CD4-positive, alpha-beta memory T cell (primary cell): ENCODE data around the gene MBNL3. TPM values are rescaled to one million over a fixed set of nuclear protein-coding genes. Genes with fewer than 3 reads are reported as not detected.

Source experiments
- CTCF ChIA-PET: fragments of 350-600 bp; sonication (Branson Sonifier 250); formaldehyde crosslinking; loops from one replicate; lab custom pipeline; 2021; ENCODE audit warnings: inconsistent platforms; ENCODE audit not compliant: partially characterized antibody; lab: Charles Lee
- POLR2A ChIA-PET: fragments of 350-600 bp; sonication (Branson Sonifier 250); formaldehyde crosslinking; loops from one replicate; lab custom pipeline; 2021; ENCODE audit not compliant: partially characterized antibody; lab: Charles Lee
- DNase-seq, 5 donors: peaks; one replicate each; pipeline versions ENCODE4 v3.0.0 to v3.0.0-alpha.2; 2020 to 2022; ENCODE audit warnings: mixed read lengths in 1 of 5
- H3K27ac ChIP-seq: one replicate; pipeline ENCODE4 v1.7.0; 2013; ENCODE audit warnings: low read depth, low read length
- H3K27me3 ChIP-seq: 2 replicates; pipeline ENCODE4 v1.7.0; 2013; ENCODE audit warnings: mild to moderate bottlenecking, low read length, moderate library complexity; ENCODE audit not compliant: insufficient read depth
- H3K36me3 ChIP-seq: 2 replicates; pipeline ENCODE4 v1.7.0; 2013; ENCODE audit warnings: mild to moderate bottlenecking, low read length, moderate library complexity; ENCODE audit not compliant: insufficient read depth
- H3K4me1 ChIP-seq: 2 replicates; pipeline ENCODE4 v1.7.0; 2013; ENCODE audit warnings: mild to moderate bottlenecking, low read length, moderate library complexity; ENCODE audit not compliant: insufficient read depth
- H3K4me3 ChIP-seq, 2 donors: one replicate each; pipeline ENCODE4 v1.7.0; 2013; ENCODE audit warnings: low read length in 2 of 2, mild to moderate bottlenecking in 1 of 2
- H3K9me3 ChIP-seq, 2 donors: one replicate each; pipeline ENCODE4 v1.7.0; 2013; ENCODE audit warnings: low read length in 2 of 2, control low read depth in 1 of 2; ENCODE audit not compliant: control insufficient read depth in 1 of 2
- H3K27ac Mint-ChIP-seq, 7 donors: one replicate each; pipeline ENCODE4 v1.8.0; 2020 to 2021; ENCODE audit warnings: mixed read lengths in 7 of 7, mild to moderate bottlenecking in 6 of 7, inconsistent platforms in 3 of 7, moderate library complexity in 3 of 7
- H3K27me3 Mint-ChIP-seq, 2 donors: one replicate each; pipeline ENCODE4 v1.8.0; 2020 to 2021; ENCODE audit warnings: mixed read lengths in 2 of 2
- H3K36me3 Mint-ChIP-seq, 2 donors: one replicate each; pipeline ENCODE4 v1.8.0; 2020 to 2021; ENCODE audit warnings: mixed read lengths in 2 of 2, inconsistent platforms in 1 of 2, mild to moderate bottlenecking in 1 of 2
- H3K4me1 Mint-ChIP-seq, 4 donors: one replicate each; pipeline ENCODE4 v1.8.0; 2020 to 2021; ENCODE audit warnings: mixed read lengths in 4 of 4, mild to moderate bottlenecking in 1 of 4
- H3K4me3 Mint-ChIP-seq, 8 donors: one replicate each; pipeline ENCODE4 v1.8.0; 2020 to 2021; ENCODE audit warnings: mixed read lengths in 8 of 8, mild to moderate bottlenecking in 7 of 8, moderate library complexity in 6 of 8, inconsistent platforms in 3 of 8
- H3K9me3 Mint-ChIP-seq, 8 donors: one replicate each; pipeline ENCODE4 v1.8.0; 2020 to 2021; ENCODE audit warnings: mixed read lengths in 8 of 8, mild to moderate bottlenecking in 5 of 8, inconsistent platforms in 3 of 8, moderate library complexity in 1 of 8
- intact Hi-C: fragments of 100-400 bp; cut with micrococcal nuclease; formaldehyde crosslinking; loops from one replicate; pipeline ENCODE4 v1.15.1; 2023
- polyA plus RNA-seq, 2 donors: library from polyadenylated mRNA; unstranded; fragments of 300-500 nt; fragmentation: Illumina TruSeq; gene quantifications; one replicate each; pipeline ENCODE4 v1.2.3, GENCODE V29; 2021
- total RNA-seq, 2 experiments: library from RNA; stranded (reverse); gene quantifications; one replicate each; pipeline ENCODE4 v1.2.3, GENCODE V29; 2021

MBNL3 gene
- total and polyA plus RNA-seq, 4 experiments from 2014 or later: 32.2 to 40.1 (median 38.1) TPM

GRCh38 chrX:132425744-132426318, 63.0 kb downstream of the MBNL3 start:
- no peaks in the 10 kb centered on the region for H3K9me3 Mint-ChIP-seq

GRCh38 chrX:132423323-132423722, 65.5 kb downstream of the MBNL3 start:
- H3K36me3 Mint-ChIP-seq: no peaks in the 10 kb centered on the region
- no peaks in the 10 kb centered on the region for H3K27me3 Mint-ChIP-seq
- H3K27me3 ChIP-seq: no peaks in the 10 kb centered on the region
- POLR2A ChIA-PET: no interaction called here
- H3K36me3 ChIP-seq: no peaks in the 10 kb centered on the region
- no peak overlapping the region for H3K27ac ChIP-seq
- no peaks in the 10 kb centered on the region for H3K9me3 Mint-ChIP-seq
- H3K4me1 Mint-ChIP-seq: peaks cover 3 to 7% (median 6%) of the 10 kb centered on the region in 4 donors
- no peak overlapping the region for H3K27ac Mint-ChIP-seq
- CTCF ChIA-PET: no interaction called here
- no peaks in the 10 kb centered on the region for H3K9me3 ChIP-seq
- no peak overlapping the region for H3K4me3 ChIP-seq
- H3K4me1 ChIP-seq: no peaks in the 10 kb centered on the region
- no peak overlapping the region for H3K4me3 Mint-ChIP-seq
- no peak for DNase-seq
- intact Hi-C loops: no loop called here

More at GRCh38 chrX:132425744-132426318, 63.0 kb downstream of the MBNL3 start:
- POLR2A ChIA-PET: interaction anchor here (0.6 kb wide), 1 partner anchor 228 kb away, joined by 3 read pairs; no protein-coding TSS in a partner anchor
- Histone ChIP-seq H3K4me3 (no peak overlapping the region), H3K27me3 (no peaks in the 10 kb centered on the region), H3K27ac (no peak overlapping the region), H3K36me3 (no peaks in the 10 kb centered on the region), H3K9me3 (no peaks in the 10 kb centered on the region), H3K4me1 (no peaks in the 10 kb centered on the region)
- H3K36me3 Mint-ChIP-seq: no peaks in the 10 kb centered on the region
- no peaks in the 10 kb centered on the region for H3K27me3 Mint-ChIP-seq
- no peak overlapping the region for H3K4me3 Mint-ChIP-seq
- no peak overlapping the region for H3K27ac Mint-ChIP-seq
- CTCF ChIA-PET: no interaction called here
- intact Hi-C loops: no loop called here
- no peak for DNase-seq
- peaks cover 5 to 7% (median 6%) of the 10 kb centered on the region in 4 donors for H3K4me1 Mint-ChIP-seq

GRCh38 chrX:132415012-132415411, 73.8 kb downstream of the MBNL3 start:
- Mint-ChIP-seq H3K36me3 (no peaks in the 10 kb centered on the region), H3K4me3 (no peak overlapping the region), H3K4me1 (peaks cover 0 to 3% (median 0%) of the 10 kb centered on the region in 4 donors), H3K27ac (no peak overlapping the region), H3K27me3 (no peaks in the 10 kb centered on the region), H3K9me3 (no peaks in the 10 kb centered on the region)
- Histone ChIP-seq H3K9me3 (no peaks in the 10 kb centered on the region), H3K27ac (no peak overlapping the region), H3K4me3 (no peak overlapping the region), H3K4me1 (no peaks in the 10 kb centered on the region), H3K27me3 (no peaks in the 10 kb centered on the region), H3K36me3 (no peaks in the 10 kb centered on the region)
- ChIA-PET CTCF (no interaction called here), POLR2A (no interaction called here)
- no peak for DNase-seq
- intact Hi-C loops: no loop called here

- POLR2A ChIA-PET: no interaction called here
- Histone ChIP-seq H3K9me3 (no peaks in the 10 kb centered on the region), H3K4me3 (no peak overlapping the region), H3K27ac (no peak overlapping the region), H3K4me1 (no peaks in the 10 kb centered on the region), H3K36me3 (no peaks in the 10 kb centered on the region), H3K27me3 (no peaks in the 10 kb centered on the region)
- DNase-seq: no peak
- Mint-ChIP-seq H3K27me3 (no peaks in the 10 kb centered on the region), H3K27ac (no peak overlapping the region), H3K4me3 (no peak overlapping the region), H3K4me1 (peaks cover 0 to 4% (median 1%) of the 10 kb centered on the region in 4 donors), H3K9me3 (no peaks in the 10 kb centered on the region), H3K36me3 (no peaks in the 10 kb centered on the region)
- CTCF ChIA-PET: no interaction called here
- intact Hi-C loops: no loop called here
These were observed 74.4 kb downstream of the MBNL3 start for GRCh38 chrX:132414404-132414803.

GRCh38 chrX:132413459-132413858, 75.4 kb downstream of the MBNL3 start:
- Histone ChIP-seq H3K27me3 (no peaks in the 10 kb centered on the region), H3K36me3 (no peaks in the 10 kb centered on the region), H3K4me1 (no peaks in the 10 kb centered on the region), H3K4me3 (no peak overlapping the region), H3K27ac (no peak overlapping the region), H3K9me3 (no peaks in the 10 kb centered on the region)
- DNase-seq: no peak
- intact Hi-C loops: no loop called here
- CTCF ChIA-PET: no interaction called here
- H3K4me1 Mint-ChIP-seq: peaks cover 0 to 4% (median 2%) of the 10 kb centered on the region in 4 donors
- no peaks in the 10 kb centered on the region for H3K36me3 Mint-ChIP-seq
- H3K9me3 Mint-ChIP-seq: no peaks in the 10 kb centered on the region
- H3K4me3 Mint-ChIP-seq: no peak overlapping the region
- POLR2A ChIA-PET: no interaction called here
- H3K27ac Mint-ChIP-seq: no peak overlapping the region
- H3K27me3 Mint-ChIP-seq: no peaks in the 10 kb centered on the region

- H3K27ac ChIP-seq: no peak overlapping the region
- no peaks in the 10 kb centered on the region for H3K36me3 Mint-ChIP-seq
- no peaks in the 10 kb centered on the region for H3K9me3 ChIP-seq
- no peaks in the 10 kb centered on the region for H3K9me3 Mint-ChIP-seq
- no peaks in the 10 kb centered on the region for H3K36me3 ChIP-seq
- ChIA-PET POLR2A (no interaction called here), CTCF (no interaction called here)
- no peak overlapping the region for H3K27ac Mint-ChIP-seq
- H3K4me1 ChIP-seq: no peaks in the 10 kb centered on the region
- intact Hi-C loops: no loop called here
- H3K27me3 ChIP-seq: no peaks in the 10 kb centered on the region
- DNase-seq: no peak
- H3K4me3 Mint-ChIP-seq: no peak overlapping the region
- peaks cover 0 to 4% (median 2%) of the 10 kb centered on the region in 4 donors for H3K4me1 Mint-ChIP-seq
- H3K4me3 ChIP-seq: no peak overlapping the region
- H3K27me3 Mint-ChIP-seq: no peaks in the 10 kb centered on the region
These were observed 76.6 kb downstream of the MBNL3 start for GRCh38 chrX:132412208-132412607.

- Mint-ChIP-seq H3K4me3 (no peak overlapping the region), H3K27ac (no peak overlapping the region), H3K4me1 (peaks cover 0 to 4% (median 2%) of the 10 kb centered on the region in 4 donors), H3K9me3 (no peaks in the 10 kb centered on the region), H3K27me3 (no peaks in the 10 kb centered on the region), H3K36me3 (no peaks in the 10 kb centered on the region)
- intact Hi-C loops: no loop called here
- H3K4me1 ChIP-seq: no peaks in the 10 kb centered on the region
- CTCF ChIA-PET: no interaction called here
- no peak overlapping the region for H3K4me3 ChIP-seq
- H3K36me3 ChIP-seq: no peaks in the 10 kb centered on the region
- H3K27me3 ChIP-seq: no peaks in the 10 kb centered on the region
- POLR2A ChIA-PET: no interaction called here
- DNase-seq: no peak
- no peak overlapping the region for H3K27ac ChIP-seq
- no peaks in the 10 kb centered on the region for H3K9me3 ChIP-seq
These were observed 77.4 kb downstream of the MBNL3 start for GRCh38 chrX:132411310-132411977.
